Right atrium auricular region (tissue), 2 donors: ENCODE results near the gene XIAP. TPM values are rescaled to one million over a fixed set of nuclear protein-coding genes. Genes with fewer than 3 reads are reported as not detected.
"Not testable (repeated sequence)": the region's sequence is repeated elsewhere in the genome, so short reads cannot be mapped to it uniquely, and the experiment has no call there.

Experiments used
- DNase-seq: peaks from one replicate; pipeline ENCODE4 v3.0.0-alpha.2; 2019; ENCODE audit warnings: low spot score
- H3K27ac ChIP-seq, 2 donors: fragments of 200-600 bp; sonication (generic); 1 replicate in 1 of 2; 2 replicates in 1 of 2; pipeline ENCODE4 v1.5.1; 2016 to 2019
- H3K27me3 ChIP-seq, 2 donors: fragments of 200-600 bp; sonication (generic); one replicate each; pipeline versions ENCODE4 v1.5.1 to v1.6.0; 2017 to 2019
- H3K36me3 ChIP-seq: fragments of 200-600 bp; sonication (generic); one replicate; pipeline ENCODE4 v1.5.1; 2016
- H3K4me1 ChIP-seq, 2 donors: fragments of 200-600 bp; sonication (generic); one replicate each; pipeline versions ENCODE4 v1.5.1 to v1.6.0; 2017 to 2019
- H3K4me3 ChIP-seq, 2 donors: fragments of 200-600 bp; sonication (generic); 1 replicate in 1 of 2; 2 replicates in 1 of 2; pipeline ENCODE4 v1.5.1; 2017 to 2019; ENCODE audit warnings: mild to moderate bottlenecking in 1 of 2, moderate library complexity in 1 of 2
- H3K9me3 ChIP-seq, 2 donors: fragments of 200-600 bp; sonication (generic); one replicate each; pipeline ENCODE4 v1.5.1; 2019
- CTCF ChIP-seq, 2 donors: fragments of 200-600 bp; sonication (generic); IDR thresholded peaks; one replicate each; pipeline ENCODE4 v1.5.1; 2019; ENCODE audit warnings: antibody characterized with exemption in 2 of 2
- total RNA-seq, 2 donors: library from RNA; depleted of rRNA; stranded (reverse); fragments of >200 nt; gene quantifications; one replicate each; pipeline ENCODE4 v1.1.0, GENCODE V29; 2016

Gene XIAP
- total RNA-seq, 2 donors from 2014 or later = 19.6 to 22.0 TPM

- DNase-seq = no peak
- Histone ChIP-seq H3K36me3 (no peaks in the 10 kb centered on the region), H3K4me1 (no peaks in the 10 kb centered on the region), H3K27ac (no peak overlapping the region), H3K27me3 (no peaks in the 10 kb centered on the region), H3K4me3 (no peak overlapping the region), H3K9me3 (no peaks in the 10 kb centered on the region)
- no peak for TF ChIP-seq CTCF (IDR thresholded peaks at IDR 0.05)
Measured at GRCh38 chrX:123920105-123920785, 60.4 kb downstream of the XIAP start.

- Histone ChIP-seq H3K9me3 (no peaks in the 10 kb centered on the region), H3K27me3 (no peaks in the 10 kb centered on the region), H3K36me3 (no peaks in the 10 kb centered on the region), H3K4me3 (no peak overlapping the region), H3K27ac (no peak overlapping the region), H3K4me1 (no peaks in the 10 kb centered on the region)
- TF ChIP-seq CTCF (IDR thresholded peaks at IDR 0.05) = no peak
- no peak for DNase-seq
Measured at GRCh38 chrX:123923211-123923610, 63.4 kb downstream of the XIAP start.

GRCh38 chrX:123924186-123924585, 64.3 kb downstream of the XIAP start:
- no peaks in the 10 kb centered on the region for H3K9me3 ChIP-seq
- no peak for TF ChIP-seq CTCF (IDR thresholded peaks at IDR 0.05)

GRCh38 chrX:123927845-123928244, 68.0 kb downstream of the XIAP start:
- H3K9me3 ChIP-seq = no peaks in the 10 kb centered on the region
- no peak overlapping the region for H3K4me3 ChIP-seq
- TF ChIP-seq CTCF (IDR thresholded peaks at IDR 0.05) = no peak

More at GRCh38 chrX:123924186-123924585, 64.3 kb downstream of the XIAP start:
- DNase-seq = no peak
- Histone ChIP-seq H3K4me1 (no peaks in the 10 kb centered on the region), H3K4me3 (no peak overlapping the region), H3K27ac (no peak overlapping the region), H3K27me3 (no peaks in the 10 kb centered on the region), H3K36me3 (no peaks in the 10 kb centered on the region)

GRCh38 chrX:123932055-123932454, 72.2 kb downstream of the XIAP start:
- H3K36me3 ChIP-seq, H3K9me3 ChIP-seq, H3K4me3 ChIP-seq, H3K4me1 ChIP-seq, H3K27ac ChIP-seq, H3K27me3 ChIP-seq, DNase-seq: not testable (repeated sequence)

More at GRCh38 chrX:123927845-123928244, 68.0 kb downstream of the XIAP start:
- Histone ChIP-seq H3K36me3 (no peaks in the 10 kb centered on the region), H3K27ac (no peak overlapping the region), H3K4me1 (no peaks in the 10 kb centered on the region), H3K27me3 (no peaks in the 10 kb centered on the region)
- no peak for DNase-seq

- no peak for DNase-seq
- H3K36me3 ChIP-seq = no peaks in the 10 kb centered on the region
- H3K9me3 ChIP-seq = no peaks in the 10 kb centered on the region
- H3K27me3 ChIP-seq = no peaks in the 10 kb centered on the region
- H3K4me1 ChIP-seq = no peaks in the 10 kb centered on the region
- H3K27ac ChIP-seq = no peak overlapping the region
- no peak for TF ChIP-seq CTCF (IDR thresholded peaks at IDR 0.05)
- no peak overlapping the region for H3K4me3 ChIP-seq
Measured at GRCh38 chrX:123943074-123943473, 83.2 kb downstream of the XIAP start.
